HG02884 (cell line): ENCODE measurements around the gene CFDP1.

Source experiments
- ATAC-seq: cut with Tn5 transposase; IDR thresholded peaks from one replicate; pipeline ENCODE4 v1.9.1; 2021; ENCODE audit warnings: mild to moderate bottlenecking, moderate library complexity; ENCODE audit not compliant: unreplicated experiment

The CFDP1 gene

GRCh38 chr16:75377729-75378386, 55.4 kb downstream of the CFDP1 start:
- ATAC-seq = no peak

DNA sequence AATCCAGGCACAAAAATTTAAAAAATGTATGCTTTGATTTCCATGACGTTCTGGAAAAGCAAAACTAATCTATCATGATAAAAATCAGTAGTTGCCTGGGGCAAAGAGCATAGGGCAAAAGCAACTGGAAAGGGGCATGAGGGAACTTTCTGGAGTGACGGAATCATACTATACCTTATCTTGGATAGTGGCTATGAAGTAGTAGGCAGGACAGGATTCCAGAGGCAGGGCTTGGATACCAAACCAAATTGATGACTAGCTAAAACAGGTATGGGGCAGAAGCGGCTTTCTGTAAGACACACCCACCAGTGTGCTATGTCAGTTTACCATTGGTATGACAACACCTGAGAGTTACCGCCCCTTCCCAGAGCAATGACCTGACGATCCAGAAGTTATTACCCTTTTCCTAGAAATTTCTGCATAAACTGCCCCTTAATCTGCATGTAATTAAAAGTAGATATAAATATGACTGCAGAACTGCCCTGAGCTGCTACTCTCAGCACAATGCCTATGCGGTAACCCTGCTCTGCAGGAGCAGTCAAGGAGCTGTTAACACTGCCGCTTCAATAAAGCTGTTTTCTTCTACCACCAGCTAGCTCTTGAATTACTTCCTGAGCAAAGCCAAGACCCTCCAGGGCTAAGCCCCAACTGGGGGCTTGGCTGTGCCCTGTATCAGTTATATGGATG, 56.7 kb downstream of the CFDP1 start:
- ATAC-seq = no peak

GRCh38 chr16:75374388-75374787, 58.9 kb downstream of the CFDP1 start:
- ATAC-seq = no peak

- ATAC-seq = no peak
Observed at GRCh38 chr16:75372236-75372856, 61.0 kb downstream of the CFDP1 start.

GRCh38 chr16:75371171-75371570, 62.1 kb downstream of the CFDP1 start:
- ATAC-seq = no peak

- ATAC-seq = no peak
Observed at GRCh38 chr16:75364286-75364791, 69.0 kb downstream of the CFDP1 start.

DNA sequence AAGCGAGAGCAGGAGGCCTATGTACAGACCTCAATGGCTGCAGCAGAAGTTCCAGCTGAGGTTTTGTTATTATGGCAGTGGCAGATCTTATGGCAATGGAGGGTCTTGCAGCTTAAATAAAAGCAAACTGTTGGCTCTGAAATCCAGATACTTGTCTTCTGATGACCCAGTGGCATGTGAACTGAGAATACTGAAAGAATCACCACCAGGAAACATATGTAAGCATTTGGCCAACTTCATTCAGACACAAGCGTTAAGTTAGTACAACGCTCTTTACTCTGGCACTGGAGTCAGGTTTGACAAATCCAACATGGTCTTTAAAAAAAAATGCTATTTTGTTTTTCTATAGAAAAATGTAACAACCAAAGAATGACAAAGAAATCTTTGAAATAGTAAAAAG, 70.5 kb downstream of the CFDP1 start:
- ATAC-seq = no peak

GRCh38 chr16:75361936-75362335, 71.4 kb downstream of the CFDP1 start:
- no peak for ATAC-seq

DNA sequence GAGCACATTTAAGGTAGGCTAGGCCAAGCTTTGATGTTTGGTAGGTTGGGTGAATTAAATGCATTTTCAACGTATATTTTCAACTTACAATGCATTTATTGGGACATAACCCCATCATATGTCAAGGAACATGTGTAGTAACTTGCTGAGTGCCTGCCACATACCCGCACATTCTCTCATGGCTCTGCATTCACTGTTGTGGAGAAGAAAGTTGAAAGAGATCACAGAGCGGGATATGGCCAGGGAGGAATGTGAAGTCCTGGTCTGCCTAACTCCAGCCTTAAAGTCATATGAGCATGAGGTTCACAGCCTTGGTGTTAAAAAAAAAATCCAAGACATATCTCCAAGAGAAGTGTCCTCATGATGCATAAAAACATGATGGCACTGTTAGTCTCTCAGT, 79.1 kb downstream of the CFDP1 start:
- ATAC-seq = no peak

GRCh38 chr16:75351183-75351582, 82.1 kb downstream of the CFDP1 start:
- no peak for ATAC-seq

- ATAC-seq = no peak
Observed at GRCh38 chr16:75345711-75346110, 87.6 kb downstream of the CFDP1 start.

DNA sequence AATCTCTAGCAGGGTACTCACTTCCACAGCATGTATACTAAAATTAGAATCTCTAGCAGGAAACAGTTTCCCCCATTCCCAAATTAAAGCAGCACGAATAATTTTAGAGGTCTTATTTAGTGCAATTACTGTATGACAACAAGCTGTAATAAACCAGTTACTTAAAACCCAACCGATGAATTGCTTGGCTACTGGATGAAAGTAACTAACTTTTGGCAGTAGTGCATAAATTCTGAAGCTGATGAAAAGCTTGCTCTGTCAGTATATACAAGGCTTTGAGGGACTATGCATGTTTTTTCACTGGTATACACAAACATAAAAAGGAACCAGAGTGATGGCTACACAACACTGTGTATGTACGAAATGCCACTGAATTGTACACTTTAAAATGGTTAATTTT, 89.4 kb downstream of the CFDP1 start:
- no peak for ATAC-seq

DNA sequence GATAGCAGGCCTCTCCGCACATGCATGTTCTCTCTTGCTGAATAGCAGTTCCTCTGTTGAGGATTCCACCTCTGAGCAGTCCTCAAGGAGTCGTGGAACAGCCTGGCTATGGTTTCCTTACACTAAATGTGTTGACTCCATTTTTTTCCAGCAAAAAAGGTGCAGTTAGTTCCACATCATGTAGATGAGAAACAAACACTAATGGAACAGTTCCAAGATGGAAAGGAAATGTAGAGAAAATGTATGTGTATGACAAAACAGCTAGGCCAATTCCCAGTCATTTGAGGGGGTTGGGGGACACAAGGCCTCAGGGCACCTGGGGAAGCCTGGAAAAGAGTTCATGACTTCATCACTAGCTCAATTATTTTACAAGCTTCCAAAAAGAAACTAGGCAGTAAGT, 90.0 kb downstream of the CFDP1 start:
- no peak for ATAC-seq

GRCh38 chr16:75342308-75342811, 90.9 kb downstream of the CFDP1 start:
- ATAC-seq = no peak

- no peak for ATAC-seq
Observed at GRCh38 chr16:75341564-75342307, 91.6 kb downstream of the CFDP1 start.

DNA sequence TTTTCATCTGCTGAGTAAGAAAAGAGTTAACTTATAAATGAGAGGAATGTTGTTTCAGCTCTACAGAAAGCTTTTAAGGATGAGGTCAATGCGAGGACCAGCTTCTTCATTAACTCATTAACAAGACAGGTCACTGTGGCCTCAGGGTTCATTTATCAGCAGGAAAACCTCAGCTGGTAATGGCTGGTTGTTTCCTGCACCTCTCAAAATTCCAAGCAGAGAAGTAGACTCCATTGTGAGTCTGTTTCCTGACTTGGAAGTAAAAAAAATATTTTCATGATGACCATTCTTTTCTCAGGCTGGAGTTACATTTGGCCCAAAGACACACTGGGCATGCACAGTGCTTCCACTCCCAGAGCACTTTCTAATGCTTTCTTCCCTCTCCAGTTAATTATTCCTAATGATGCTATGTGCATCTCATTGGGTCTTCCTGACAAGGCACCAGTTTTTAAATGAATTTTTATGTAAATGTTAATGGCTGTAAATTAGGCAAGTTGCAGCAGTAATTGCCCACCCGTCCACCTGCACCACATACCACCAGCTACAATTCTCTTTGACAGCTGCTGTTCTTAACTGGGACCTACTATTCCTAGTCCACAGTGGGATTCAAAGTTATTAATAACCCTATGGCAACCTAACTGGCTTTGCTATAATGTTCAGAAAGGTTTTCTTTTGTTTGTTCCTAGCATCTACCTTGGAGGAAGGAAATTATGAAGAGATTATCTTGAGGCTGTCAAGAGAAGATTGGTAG, 92.4 kb downstream of the CFDP1 start:
- no peak for ATAC-seq

- ATAC-seq = no peak
Observed at GRCh38 chr16:75337430-75337829, 95.9 kb downstream of the CFDP1 start.

DNA sequence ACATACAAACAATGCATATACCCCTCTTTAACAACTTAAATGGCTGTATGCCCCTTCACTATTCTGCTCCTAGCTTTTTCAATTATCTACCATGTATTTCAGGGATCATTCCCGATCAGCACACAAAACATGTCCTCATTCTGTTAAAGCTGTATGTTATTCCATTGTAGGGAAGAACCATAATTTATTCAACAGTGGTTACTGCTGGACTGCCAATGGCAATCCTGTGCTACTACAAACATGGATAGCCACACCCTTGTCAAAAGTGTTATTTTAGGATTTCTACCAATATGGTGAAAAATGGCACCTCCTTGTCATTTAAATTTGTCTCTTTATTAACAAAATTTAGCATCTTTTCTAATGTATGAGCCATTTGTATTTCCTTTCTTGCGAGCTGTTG, 96.8 kb downstream of the CFDP1 start:
- ATAC-seq = no peak

- no peak for ATAC-seq
Observed at GRCh38 chr16:75333721-75334163, 99.6 kb downstream of the CFDP1 start.

DNA sequence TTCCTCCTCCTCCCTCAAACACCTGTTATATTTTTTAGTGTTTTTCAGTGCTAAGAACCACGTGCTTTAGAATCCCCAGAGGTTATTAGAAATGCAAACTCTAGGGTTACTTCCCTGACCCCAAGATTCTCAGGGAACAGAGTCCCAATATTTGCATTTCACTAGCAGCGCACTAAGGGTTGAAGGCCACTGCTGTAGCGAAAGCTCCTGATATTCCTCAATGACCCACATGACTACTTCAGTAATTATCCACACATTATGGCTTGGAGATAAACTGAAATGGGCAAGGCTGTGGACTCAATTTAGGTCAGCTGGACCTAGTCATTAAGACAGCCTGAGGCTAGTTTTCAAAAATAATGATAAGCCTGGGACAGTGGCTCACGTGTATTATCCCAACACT, 103.4 kb downstream of the CFDP1 start:
- ATAC-seq = no peak
